ENCODE results near the gene RAB23.

The RAB23 gene

DNA sequence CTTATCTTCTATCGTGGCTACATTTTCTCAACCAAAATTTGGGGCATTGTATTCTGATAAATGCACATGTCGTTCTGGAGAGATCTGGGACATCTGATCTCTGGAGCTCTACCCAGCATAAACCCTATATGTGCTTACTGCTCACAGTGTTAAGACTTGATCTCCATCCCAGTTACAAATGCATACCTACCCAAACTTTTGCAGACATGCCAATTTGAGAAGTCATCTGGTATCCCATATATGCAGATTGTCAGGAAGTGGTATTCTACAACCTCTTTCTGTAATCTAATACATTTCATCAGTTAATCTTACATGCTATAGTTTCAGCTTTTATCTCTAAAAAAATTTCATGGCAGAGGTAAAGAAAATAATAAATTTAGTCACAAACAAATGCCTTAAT is 38.8 kb downstream of the RAB23 start:
- DNase-seq = no peak

DNA sequence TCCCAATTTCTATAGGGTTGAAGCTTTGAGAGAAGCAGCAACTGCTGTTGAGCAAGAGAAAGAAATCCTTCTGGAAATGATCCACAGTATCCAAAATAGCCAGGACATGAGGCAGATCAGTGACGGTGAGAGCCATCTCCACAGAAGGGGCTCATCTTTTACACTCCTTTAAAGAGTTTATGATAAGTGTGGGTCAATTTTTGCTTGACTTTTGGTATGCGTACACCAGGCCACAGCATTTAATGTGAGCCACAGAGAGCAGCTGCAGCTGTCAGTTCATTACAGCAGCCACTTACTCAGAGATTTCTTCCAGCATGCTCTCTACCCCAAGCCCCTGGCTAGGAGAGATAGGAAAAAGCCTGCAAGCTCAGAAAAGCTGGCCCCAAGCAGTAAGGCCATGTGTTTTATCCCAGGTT is 40.1 kb downstream of the RAB23 start:
- DNase-seq = no peak

DNA sequence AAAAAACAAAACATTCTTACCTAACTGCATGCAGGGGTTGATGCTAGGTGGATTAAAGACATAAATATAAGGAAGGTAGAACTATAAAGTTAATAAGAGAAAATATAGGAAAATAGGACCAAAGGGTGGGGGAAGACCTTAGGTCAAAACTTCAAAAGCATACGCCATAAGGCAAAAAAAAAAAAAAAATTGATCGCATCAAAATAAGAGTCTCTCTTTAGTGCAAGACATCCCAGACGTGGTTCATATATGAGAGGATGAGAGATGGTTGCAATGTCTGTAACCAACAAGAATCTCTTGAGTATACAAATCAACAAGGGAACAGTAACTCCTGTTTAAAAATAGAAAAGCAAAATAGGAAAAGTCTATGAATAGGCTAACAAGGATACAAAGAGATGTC is 41.5 kb downstream of the RAB23 start:
- no peak for DNase-seq

DNA sequence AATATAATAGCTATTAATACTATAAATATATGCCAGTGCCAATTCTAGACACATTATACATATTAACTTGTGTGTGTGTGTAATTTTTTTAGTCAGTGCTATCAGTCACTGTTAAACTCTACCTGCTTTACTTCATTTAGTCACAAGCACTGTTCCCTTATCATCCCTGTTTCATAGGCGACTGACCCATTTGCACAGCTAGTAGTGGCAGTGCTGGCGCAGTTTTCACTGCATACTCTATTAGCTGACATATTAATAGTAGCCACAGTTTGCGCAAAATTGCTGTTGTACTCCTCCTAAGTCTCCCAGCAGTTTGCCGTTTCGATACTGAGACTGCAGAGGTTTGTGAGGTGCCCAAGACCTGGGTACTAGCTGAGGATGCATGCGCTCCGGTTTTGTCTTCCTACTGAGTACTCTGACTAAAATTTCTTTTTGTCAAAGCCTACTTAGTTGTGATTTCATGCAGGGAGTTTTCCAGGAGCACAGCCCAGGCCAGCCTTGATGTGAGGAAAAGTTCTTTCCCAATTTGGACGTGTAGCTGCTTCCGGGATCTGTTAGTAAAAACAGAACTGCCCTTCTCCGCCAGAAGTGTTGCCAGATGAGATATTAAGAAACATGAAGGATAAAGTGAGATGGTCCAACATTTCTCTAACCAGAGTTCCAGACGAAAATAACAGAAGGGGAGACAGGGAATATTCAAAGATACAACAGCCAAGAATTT is 44.4 kb downstream of the RAB23 start:
- DNase-seq = no peak

DNA sequence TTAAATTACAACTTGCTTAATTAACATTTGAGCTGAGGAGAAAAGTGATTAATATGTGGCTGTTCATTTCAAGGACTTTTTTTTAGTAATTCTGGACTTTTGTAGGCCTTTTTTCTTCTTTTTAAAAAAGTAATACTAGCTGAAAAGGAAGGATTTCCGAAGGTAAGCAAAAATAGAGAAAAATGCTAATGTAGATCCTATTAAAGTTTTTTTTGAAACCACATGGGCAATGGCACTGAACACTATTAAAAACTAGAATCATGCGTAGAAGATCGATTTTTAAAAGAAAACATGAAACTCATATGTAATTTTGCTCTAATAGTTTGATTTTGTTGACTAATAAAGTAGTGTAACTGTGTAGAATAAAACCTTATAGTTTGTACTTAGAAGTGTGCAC is 47.6 kb downstream of the RAB23 start:
- DNase-seq = no peak

DNA sequence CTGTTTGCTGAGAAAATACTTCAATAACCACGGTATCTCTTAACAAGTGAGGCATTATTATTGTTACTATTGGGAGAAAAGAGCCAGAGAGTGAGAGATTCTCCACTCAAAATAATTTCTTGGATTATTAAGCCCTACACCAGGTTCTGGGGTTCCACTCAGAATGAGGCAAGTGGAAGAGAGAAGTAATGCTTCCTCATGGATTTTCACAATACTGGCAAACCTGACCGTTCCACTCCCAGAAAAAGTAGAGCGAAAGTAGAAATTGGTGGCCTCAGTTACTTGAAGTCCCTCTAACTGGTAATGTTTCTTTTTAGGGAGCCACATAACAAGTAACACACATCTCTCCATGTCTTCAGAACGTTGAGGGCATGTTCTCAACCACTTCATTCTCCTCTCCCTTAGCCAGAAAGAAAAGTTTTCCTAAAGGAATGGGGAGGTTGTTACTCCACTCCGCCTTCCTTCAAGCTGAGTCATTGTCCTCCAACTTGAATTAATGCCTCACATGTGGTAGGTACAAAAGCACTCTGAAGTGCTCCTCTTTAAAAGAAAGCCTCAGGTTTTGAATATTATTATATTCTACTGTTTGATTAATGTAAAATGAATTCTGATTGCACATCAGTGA is 48.1 kb downstream of the RAB23 start:
- no peak for DNase-seq

DNA sequence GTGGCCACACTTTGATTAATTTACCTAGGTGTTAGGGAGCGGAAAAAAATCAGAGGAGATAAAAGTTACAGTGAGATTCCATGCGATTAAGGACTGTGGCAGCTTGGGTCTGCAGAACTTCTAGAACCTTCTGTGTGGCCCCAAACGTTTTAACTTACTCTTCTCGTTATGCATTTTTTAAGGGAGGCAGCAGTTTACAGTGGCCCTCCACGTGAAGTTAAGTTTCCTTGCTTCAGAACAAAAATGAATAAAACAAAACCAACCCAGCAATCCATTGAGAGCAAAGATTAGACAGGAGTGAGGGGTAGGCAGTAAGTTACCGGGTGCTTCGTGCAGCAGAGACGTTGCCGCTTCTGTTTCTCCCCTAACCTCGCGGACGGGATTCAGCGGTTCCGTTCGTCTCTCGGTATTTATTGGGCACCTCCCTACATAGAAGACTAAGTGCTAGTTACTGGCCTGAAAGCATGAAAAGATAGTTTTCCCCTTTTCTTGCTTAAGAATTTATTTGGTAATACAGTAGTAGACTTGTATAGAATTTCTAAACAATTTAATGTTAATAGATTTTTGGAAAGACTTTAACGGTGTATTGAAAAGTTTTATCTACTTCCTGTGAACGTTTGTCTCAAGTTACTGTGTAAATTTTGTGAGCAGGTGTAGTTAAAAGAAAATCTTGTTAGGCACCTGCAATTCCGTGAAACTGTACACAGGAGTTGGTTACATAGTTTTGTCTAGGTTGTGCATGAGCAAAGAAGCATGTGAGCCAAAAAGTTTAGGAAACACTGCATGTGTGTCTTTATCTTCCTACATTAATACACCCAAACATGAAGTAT is 48.8 kb downstream of the RAB23 start:
- peak in 14 of 56 donors; percentile 1 to 56 (median 16) for DNase-seq

GRCh38 chr6:57172136-57173055 is 49.7 kb downstream of the RAB23 start, which contains the start of gene BAG2:
Gene BAG2, plus strand, starts transcription at chr6:57172326. Its CDS starts 372 bp downstream, at chr6:57172698.
- DNase-seq = peak in 55 of 56 donors; percentile 6 to 85 (median 71)

DNA sequence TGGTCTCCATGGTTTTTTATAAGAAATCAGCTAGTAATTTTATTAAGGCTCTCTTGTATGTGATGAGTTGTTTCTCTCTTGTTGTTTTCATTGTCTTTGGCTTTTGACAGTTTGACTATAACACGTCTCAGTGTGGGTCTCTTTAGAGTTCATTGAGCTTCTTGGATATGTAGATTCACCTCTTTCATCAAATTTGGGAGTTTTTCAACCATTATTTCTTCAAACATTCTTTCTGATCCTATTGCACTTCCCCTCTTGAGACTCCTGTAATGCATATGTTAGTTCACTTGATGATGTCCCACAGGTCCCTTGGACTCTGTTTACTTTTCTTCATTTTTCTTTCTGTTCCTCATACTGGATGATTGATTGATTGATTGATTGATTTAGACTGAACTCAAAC is 57.0 kb downstream of the RAB23 start:
- DNase-seq = no peak

GRCh38 chr6:57163956-57164355 is 58.2 kb downstream of the RAB23 start:
- DNase-seq = no peak

- no peak for DNase-seq
Observed at GRCh38 chr6:57162516-57162915, 59.6 kb downstream of the RAB23 start.

GRCh38 chr6:57162028-57162427 is 60.1 kb downstream of the RAB23 start:
- DNase-seq = no peak

DNA sequence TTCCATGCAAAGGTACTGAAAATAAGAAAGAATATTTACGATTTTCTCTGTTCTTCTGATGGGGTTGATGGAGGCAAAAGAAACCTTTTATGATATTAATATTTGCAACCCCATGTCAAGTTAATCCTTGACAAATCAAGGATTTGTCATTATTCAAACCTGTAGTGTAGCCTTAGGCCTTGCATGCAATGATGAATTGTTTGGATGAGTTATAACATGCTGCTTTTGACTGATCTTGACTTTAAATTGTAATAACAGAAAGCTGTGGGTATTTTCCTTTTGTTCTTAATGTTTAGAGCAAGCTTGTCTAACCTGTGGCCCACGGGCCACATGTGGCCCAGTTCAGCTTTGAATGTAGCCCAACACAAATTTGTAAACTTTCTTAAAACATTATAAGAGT is 63.0 kb downstream of the RAB23 start:
- no peak for DNase-seq

DNA sequence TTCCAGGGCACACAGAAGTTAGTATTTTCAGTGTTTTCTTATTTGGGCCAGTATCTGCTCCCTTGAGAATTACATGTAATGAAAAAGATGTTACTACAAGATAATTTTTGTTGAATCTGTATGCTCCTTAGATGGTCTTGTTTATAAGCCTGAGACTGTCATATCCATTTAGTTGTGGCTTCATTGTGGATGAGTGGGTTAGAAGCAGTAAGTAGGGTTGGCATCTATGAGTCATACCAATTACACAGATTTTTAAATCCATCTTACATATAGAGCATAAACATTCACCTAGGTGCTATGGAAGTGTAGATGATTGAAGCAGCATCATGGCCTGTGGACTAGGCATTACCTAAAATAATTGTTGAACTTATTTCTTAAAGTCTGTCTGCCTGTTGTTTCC is 63.4 kb downstream of the RAB23 start:
- no peak for DNase-seq

DNA sequence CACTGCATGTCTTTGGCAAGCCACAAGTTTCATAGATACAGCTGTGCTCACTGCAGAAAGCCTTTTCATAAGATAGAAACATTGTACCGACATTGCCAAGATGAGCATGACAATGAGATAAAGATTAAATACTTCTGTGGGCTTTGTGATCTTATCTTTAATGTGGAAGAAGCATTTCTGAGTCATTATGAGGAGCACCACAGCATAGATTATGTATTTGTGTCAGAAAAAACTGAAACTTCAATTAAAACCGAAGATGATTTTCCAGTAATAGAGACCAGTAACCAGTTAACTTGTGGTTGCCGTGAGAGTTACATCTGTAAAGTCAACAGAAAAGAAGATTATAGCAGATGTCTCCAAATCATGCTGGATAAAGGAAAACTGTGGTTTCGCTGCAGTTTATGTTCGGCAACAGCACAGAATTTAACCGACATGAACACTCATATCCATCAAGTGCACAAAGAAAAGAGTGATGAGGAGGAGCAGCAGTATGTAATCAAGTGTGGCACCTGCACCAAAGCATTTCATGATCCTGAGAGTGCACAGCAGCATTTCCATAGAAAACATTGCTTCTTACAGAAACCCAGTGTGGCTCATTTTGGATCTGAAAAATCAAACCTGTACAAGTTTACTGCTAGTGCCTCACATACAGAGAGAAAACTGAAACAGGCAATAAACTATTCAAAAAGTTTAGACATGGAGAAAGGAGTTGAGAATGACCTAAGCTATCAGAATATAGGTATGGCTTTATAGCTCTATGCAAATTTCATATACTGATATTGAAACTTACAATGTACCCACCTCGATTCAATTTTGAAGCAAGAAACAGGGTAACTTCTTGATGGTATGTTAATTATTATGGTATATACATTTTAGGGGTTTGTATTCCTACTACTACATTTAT is 73.9 kb downstream of the RAB23 start:
- no peak for DNase-seq

GRCh38 chr6:57147401-57147800 is 74.7 kb downstream of the RAB23 start:
- DNase-seq = no peak

- DNase-seq = no peak
Observed at GRCh38 chr6:57143690-57144089, 78.4 kb downstream of the RAB23 start.

DNA sequence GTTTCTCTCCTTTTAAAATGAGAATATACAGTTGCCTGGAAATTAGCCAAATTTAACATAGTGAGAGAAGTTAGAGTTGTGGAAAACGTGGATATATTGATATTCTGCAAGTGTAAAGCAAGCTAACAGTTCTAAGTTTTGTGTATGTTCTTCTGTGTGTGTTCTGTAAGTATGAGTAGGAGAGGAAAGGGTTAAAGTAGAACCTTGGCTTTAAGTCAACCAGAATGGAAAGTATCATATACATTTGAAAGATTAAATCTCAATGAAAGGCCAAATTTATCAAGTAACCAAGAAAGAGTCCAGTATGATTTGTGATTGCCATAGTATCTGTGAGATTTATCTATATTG is 80.0 kb downstream of the RAB23 start:
- DNase-seq = no peak

DNA sequence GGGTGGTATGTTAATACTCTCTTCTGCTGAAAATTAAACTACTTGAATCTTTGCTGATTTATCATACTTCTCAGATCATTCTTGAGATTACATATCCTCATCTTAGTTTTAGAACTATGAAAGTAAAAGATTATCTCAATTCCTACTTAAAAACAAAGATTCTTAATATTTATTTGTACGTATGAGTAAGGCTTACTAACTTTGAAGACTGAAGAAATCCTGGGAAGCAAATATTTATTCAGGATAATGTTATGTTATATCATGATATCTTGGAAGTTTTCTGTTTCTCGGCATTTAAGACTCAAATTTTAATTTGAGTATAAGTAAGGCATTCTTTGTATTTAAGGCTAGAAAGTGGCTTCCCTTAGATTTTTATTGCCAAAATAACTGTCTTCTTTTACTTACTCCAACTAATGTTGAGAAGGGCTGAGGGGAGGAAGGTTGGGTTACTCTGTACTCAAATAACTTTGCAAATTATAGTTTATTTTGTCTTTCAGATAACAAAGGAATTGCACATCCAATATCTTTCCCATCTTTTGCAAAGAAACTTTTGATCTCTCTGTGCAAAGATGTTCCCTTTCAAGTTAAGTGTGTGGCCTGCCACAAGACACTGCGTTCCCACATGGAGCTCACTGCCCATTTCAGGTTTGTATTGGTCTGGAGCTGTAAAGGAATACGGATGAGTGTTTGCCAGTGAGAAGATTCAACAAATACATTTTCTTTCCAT is 80.5 kb downstream of the RAB23 start:
- DNase-seq = no peak

DNA sequence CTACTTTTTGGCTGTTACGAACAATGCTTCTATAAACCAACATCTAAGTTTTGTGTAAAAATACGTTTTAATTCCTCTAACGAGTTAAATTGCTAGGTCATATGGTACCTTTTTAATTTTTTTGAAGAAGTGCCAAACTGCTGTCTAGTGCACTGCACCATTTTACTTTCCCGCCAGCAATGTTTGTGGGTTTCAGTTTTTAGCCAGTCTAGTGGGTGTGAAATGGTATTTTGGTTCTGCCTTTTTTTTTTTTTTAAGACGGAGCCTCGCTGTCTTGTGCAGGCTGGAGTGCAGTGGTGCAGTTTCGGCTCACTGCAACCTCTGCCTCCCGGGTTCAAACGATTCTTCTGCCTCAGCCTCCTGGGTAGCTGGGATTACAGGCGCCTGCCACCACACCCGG is 84.1 kb downstream of the RAB23 start:
- no peak for DNase-seq
